Stomach (tissue), 9 donors: Measurements from ENCODE around the gene OPCML. TPM values are rescaled to one million over a fixed set of nuclear protein-coding genes. Genes with fewer than 3 reads are reported as not detected.

ENCODE experiments used
- DNase-seq, 2 donors: peaks; one replicate each; pipeline versions ENCODE4 v3.0.0 to v3.0.0-alpha.2; 2013 to 2019
- H3K27ac ChIP-seq, 5 donors: fragments of 200-600 bp in 4 of 5; sonication (generic) in 4 of 5; one replicate each; pipeline ENCODE4 v1.5.1; 2013 to 2019; ENCODE audit warnings: mild to moderate bottlenecking in 1 of 5, moderate library complexity in 1 of 5
- H3K27me3 ChIP-seq, 3 donors: fragments of 200-600 bp; sonication (generic); one replicate each; pipeline ENCODE4 v1.5.1; 2017 to 2019; ENCODE audit warnings: mixed run types in 1 of 3
- H3K36me3 ChIP-seq, 4 donors: fragments of 200-600 bp; sonication (generic); 1 replicate in 3 of 4; 2 replicates in 1 of 4; pipeline ENCODE4 v1.5.1; 2016 to 2019
- H3K4me1 ChIP-seq, 4 donors: fragments of 200-600 bp; sonication (generic); one replicate each; pipeline ENCODE4 v1.5.1; 2016 to 2019
- H3K4me3 ChIP-seq, 4 donors: fragments of 200-600 bp; sonication (generic) in 3 of 4; one replicate each; pipeline ENCODE4 v1.5.1; 2016 to 2019; ENCODE audit warnings: mild to moderate bottlenecking in 1 of 4
- H3K9me3 ChIP-seq, 4 donors: fragments of 200-600 bp; sonication (generic); one replicate each; pipeline ENCODE4 v1.5.1; 2016 to 2019
- CTCF ChIP-seq, 7 experiments: fragments of 450-650 bp in 4 of 7; fragments of 200-600 bp in 3 of 7; sonication (generic) in 3 of 7; IDR thresholded peaks; one replicate each; pipeline ENCODE4 v1.5.1; 2016 to 2019; ENCODE audit warnings: antibody characterized with exemption in 7 of 7, control low read depth in 2 of 7, mild to moderate bottlenecking in 1 of 7
- EP300 ChIP-seq: sonication (generic); formaldehyde crosslinking; IDR thresholded peaks from one replicate; pipeline ENCODE4 v1.6.1; 2017; ENCODE audit warnings: antibody characterized with exemption
- POLR2A ChIP-seq, 4 donors: fragments of 450-650 bp; IDR thresholded peaks; one replicate each; pipeline ENCODE4 v1.6.1; 2016; ENCODE audit warnings: antibody characterized with exemption in 4 of 4, control low read depth in 2 of 4, mild to moderate bottlenecking in 1 of 4, moderate library complexity in 1 of 4
- POLR2AphosphoS5 ChIP-seq, 3 donors: sonication (generic); formaldehyde crosslinking; IDR thresholded peaks; one replicate each; pipeline ENCODE4 v1.6.1; 2016; ENCODE audit warnings: antibody characterized with exemption in 3 of 3
- WGBS, 5 donors: extraction: QIAGEN DNeasy Blood & Tissue Kit in 3 of 5; methylation state at CpG; one replicate each; pipeline versions ENCODE4 v1.1.5 to v1.1.7; 2013 to 2018; 5-methylcytosine and 5-hydroxymethylcytosine counted together
- intact Hi-C: fragments of 100-400 bp; cut with DNase I; formaldehyde crosslinking; loops from one replicate; pipeline ENCODE4 v1.15.1; 2023; ENCODE audit warnings: low total_unique reads
- polyA plus RNA-seq, 3 donors: library from polyadenylated mRNA; stranded (reverse); fragments of 200-250 nt; gene quantifications; one replicate each; pipeline ENCODE4 v1.2.3, GENCODE V29; 2013
- total RNA-seq, 5 donors: library from RNA; depleted of rRNA; stranded (reverse); fragments of >200 nt; gene quantifications; one replicate each; pipeline versions ENCODE4 v1.1.0 to v1.2.3, GENCODE V29; 2014 to 2016
- donor health status: healthy with polysubstance abuse.
- donor health status: Bipolar disorder and iron deficiency.
- donor health status: healthy.

Gene OPCML
- total and polyA plus RNA-seq, 8 donors, result 0.03 to 0.92 (median 0.55) TPM; not detected in 3

GRCh38 chr11:133491680-133492383 is 40.5 kb downstream of the OPCML start:
- TF ChIP-seq CTCF (IDR thresholded peaks at IDR 0.05), result no peak
- no peak for TF ChIP-seq POLR2AphosphoS5 (IDR thresholded peaks at IDR 0.05)
- TF ChIP-seq EP300, result no peak
- no peak for TF ChIP-seq POLR2A (IDR thresholded peaks at IDR 0.05)
- H3K27me3 ChIP-seq, result no peaks in the 10 kb centered on the region
- H3K4me1 ChIP-seq, result no peaks in the 10 kb centered on the region
- H3K9me3 ChIP-seq, result no peaks in the 10 kb centered on the region
- H3K36me3 ChIP-seq, result no peaks in the 10 kb centered on the region
- H3K27ac ChIP-seq, result no peak overlapping the region
- no peak for DNase-seq
- H3K4me3 ChIP-seq, result no peak overlapping the region
- WGBS, 5 donors, result 69 to 73% (median 70%) methylated on average over 9 of the region's 9 CpGs
- intact Hi-C loops, result no loop called here

- 76 to 88% (median 83%) methylated on average over 1 of the region's 1 CpG for WGBS, 5 donors
- no peaks in the 10 kb centered on the region for H3K4me1 ChIP-seq
- no peak overlapping the region for H3K27ac ChIP-seq
- H3K9me3 ChIP-seq, result no peaks in the 10 kb centered on the region
- H3K27me3 ChIP-seq, result peaks cover 0 to 3% (median 0%) of the 10 kb centered on the region in 3 donors
- no peak for TF ChIP-seq POLR2AphosphoS5 (IDR thresholded peaks at IDR 0.05)
- intact Hi-C loops, result no loop called here
- DNase-seq, result no peak
- H3K36me3 ChIP-seq, result no peaks in the 10 kb centered on the region
- no peak overlapping the region for H3K4me3 ChIP-seq
Observed at GRCh38 chr11:133480722-133481121, 51.6 kb downstream of the OPCML start.

DNA sequence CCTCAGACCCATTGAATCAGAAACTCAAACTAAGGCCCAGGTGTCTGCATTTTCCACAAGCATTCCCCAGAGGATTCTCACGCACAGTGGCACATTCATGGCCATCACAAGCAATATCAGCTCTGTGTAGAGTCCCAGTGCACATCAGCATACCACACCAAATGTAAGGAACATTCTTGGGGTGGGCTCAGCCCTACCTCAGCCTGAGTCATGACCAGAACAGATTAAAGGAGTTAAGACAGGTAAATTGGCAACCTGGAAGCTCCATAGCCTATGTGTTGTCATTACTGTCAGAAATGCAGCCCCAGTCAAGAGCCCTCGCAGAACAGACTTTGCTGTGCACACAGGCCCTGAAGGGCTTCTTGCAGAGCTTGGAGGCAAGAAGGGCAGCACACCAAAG is 53.1 kb downstream of the OPCML start:
- H3K27ac ChIP-seq, result no peak overlapping the region
- TF ChIP-seq CTCF (IDR thresholded peaks at IDR 0.05), result no peak
- TF ChIP-seq POLR2AphosphoS5 (IDR thresholded peaks at IDR 0.05), result no peak
- no peak for TF ChIP-seq EP300
- no peak for TF ChIP-seq POLR2A (IDR thresholded peaks at IDR 0.05)
- no peaks in the 10 kb centered on the region for H3K4me1 ChIP-seq
- DNase-seq, result no peak
- H3K27me3 ChIP-seq, result peaks cover 0 to 3% (median 0%) of the 10 kb centered on the region in 3 donors
- intact Hi-C loops, result no loop called here
- no peaks in the 10 kb centered on the region for H3K36me3 ChIP-seq
- no peaks in the 10 kb centered on the region for H3K9me3 ChIP-seq
- 82 to 94% (median 89%) methylated on average over 1 to 2 of the region's 2 CpGs for WGBS, 5 donors
- no peak overlapping the region for H3K4me3 ChIP-seq

DNA sequence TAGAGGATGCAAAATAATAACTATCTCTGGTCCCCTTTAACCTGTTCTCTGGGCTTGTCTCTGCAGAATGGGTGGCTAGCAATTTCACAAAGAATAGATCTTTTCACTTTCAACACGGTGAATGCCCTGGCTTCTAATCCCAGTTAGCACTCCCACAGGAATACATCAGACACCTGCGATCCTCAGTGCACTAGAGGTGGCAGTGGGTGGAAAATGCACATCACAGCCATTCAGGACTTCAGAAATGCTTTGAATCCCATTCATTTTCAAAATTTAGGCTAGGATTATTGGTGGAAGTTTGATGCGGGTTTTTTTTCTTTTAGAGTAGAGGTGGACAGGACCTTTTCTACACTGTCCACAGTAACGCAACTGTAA is 55.1 kb downstream of the OPCML start:
- H3K36me3 ChIP-seq, result no peaks in the 10 kb centered on the region
- TF ChIP-seq EP300 (no peak), POLR2AphosphoS5 (IDR thresholded peaks at IDR 0.05) (no peak), CTCF (IDR thresholded peaks at IDR 0.05) (no peak), POLR2A (IDR thresholded peaks at IDR 0.05) (no peak)
- no peak for DNase-seq
- H3K4me3 ChIP-seq, result no peak overlapping the region
- WGBS, 5 donors, result 78 to 84% (median 79%) methylated on average over 4 of the region's 4 CpGs
- no peaks in the 10 kb centered on the region for H3K9me3 ChIP-seq
- intact Hi-C loops, result no loop called here
- H3K4me1 ChIP-seq, result no peaks in the 10 kb centered on the region
- peaks cover 0 to 3% (median 0%) of the 10 kb centered on the region in 3 donors for H3K27me3 ChIP-seq
- no peak overlapping the region for H3K27ac ChIP-seq

DNA sequence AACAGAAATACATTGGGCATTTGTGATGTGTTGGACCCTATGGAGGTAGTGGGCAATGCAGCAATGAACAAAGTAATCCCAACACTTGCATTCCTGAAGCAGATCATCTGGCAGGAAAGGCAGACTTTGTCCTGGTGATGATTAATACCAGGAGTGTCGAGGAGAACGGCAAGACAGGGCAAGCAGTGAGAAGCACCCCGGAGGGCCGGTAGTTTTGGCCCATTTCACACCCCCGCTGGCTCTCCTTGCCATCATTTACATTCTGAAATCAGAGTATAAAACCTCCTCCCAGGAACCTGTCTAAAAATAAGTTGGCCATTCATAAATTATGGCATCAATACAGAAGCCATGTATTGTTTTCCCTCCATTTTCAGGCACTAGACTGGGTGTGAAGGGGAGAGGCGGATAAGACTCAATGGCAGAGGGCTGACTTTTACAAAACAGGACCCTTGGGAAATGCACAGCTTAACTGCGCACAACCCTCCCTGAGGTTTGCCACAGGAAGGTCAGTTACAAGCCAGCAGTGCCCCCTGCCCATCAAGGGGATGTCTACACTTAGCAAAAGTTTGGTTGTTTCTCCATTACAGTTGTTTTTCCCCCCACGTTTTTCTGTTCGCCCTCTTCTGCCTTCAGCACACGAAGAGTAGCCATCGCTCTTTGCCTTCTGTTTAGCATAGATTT is 55.6 kb downstream of the OPCML start:
- Histone ChIP-seq H3K4me3 (no peak overlapping the region), H3K9me3 (no peaks in the 10 kb centered on the region), H3K36me3 (no peaks in the 10 kb centered on the region), H3K4me1 (no peaks in the 10 kb centered on the region), H3K27ac (no peak overlapping the region), H3K27me3 (peaks cover 0 to 3% (median 0%) of the 10 kb centered on the region in 3 donors)
- 61 to 71% (median 66%) methylated on average over 11 of the region's 11 CpGs for WGBS, 5 donors
- intact Hi-C loops, result no loop called here
- no peak for TF ChIP-seq CTCF (IDR thresholded peaks at IDR 0.05)
- no peak for TF ChIP-seq POLR2A (IDR thresholded peaks at IDR 0.05)
- no peak for TF ChIP-seq EP300
- no peak for TF ChIP-seq POLR2AphosphoS5 (IDR thresholded peaks at IDR 0.05)
- DNase-seq, result no peak
